Measurements from ENCODE around the gene NDST1. TPM values are rescaled to one million over a fixed set of nuclear protein-coding genes. Genes with fewer than 3 reads are reported as not detected.

Gene NDST1
- total RNA-seq, 1 donor from 2014 or later, result 321 TPM

GRCh38 chr5:150582241-150583109 is 74.5 kb downstream of the NDST1 start:
- H3K9ac ChIP-seq (ENCODE audit: low read length), result no peak overlapping the region
- no peaks in the 10 kb centered on the region for H3K79me2 ChIP-seq (ENCODE audit: insufficient read depth, low read length)
- no peak overlapping the region for H3K27ac Mint-ChIP-seq (ENCODE audit: unreplicated experiment)
- TF ChIP-seq CTCF (IDR thresholded peaks at IDR 0.05; ENCODE audit: insufficient read depth, low read depth, low read length), result no peak
- TF ChIP-seq EZH2 (IDR thresholded peaks at IDR 0.05; ENCODE audit: insufficient read depth, low read length), result no peak
- no peak overlapping the region for H3K4me3 Mint-ChIP-seq (ENCODE audit: unreplicated experiment)
- H3K27ac ChIP-seq (ENCODE audit: low read depth, low read length), result no peak overlapping the region
- H3K36me3 Mint-ChIP-seq (ENCODE audit: low read depth, unreplicated experiment), result peaks cover 4% of the 10 kb centered on the region
- no peak overlapping the region for H3K4me3 ChIP-seq (ENCODE audit: insufficient read depth, low read depth, low read length)
- no peak overlapping the region for H2AFZ ChIP-seq (ENCODE audit: low read depth, low read length)
- H3K27me3 ChIP-seq (ENCODE audit: insufficient read depth, low read length), result no peaks in the 10 kb centered on the region
- peaks cover 7% of the 10 kb centered on the region for H3K4me1 Mint-ChIP-seq (ENCODE audit: low read depth, unreplicated experiment)
- H3K4me1 ChIP-seq (ENCODE audit: insufficient read depth, low read length), result peaks cover 13% of the 10 kb centered on the region
- H3K9me3 ChIP-seq (ENCODE audit: insufficient read depth, low read depth, low read length), result no peaks in the 10 kb centered on the region
- H3K27me3 Mint-ChIP-seq (ENCODE audit: low read depth, unreplicated experiment), result peaks cover 24% of the 10 kb centered on the region
- peak overlapping the region; percentile 46 for H3K4me2 ChIP-seq (ENCODE audit: low read length)
- H4K20me1 ChIP-seq (ENCODE audit: insufficient read depth, low read length), result no peaks in the 10 kb centered on the region
- FAIRE-seq (no peak), DNase-seq (ENCODE audit: low read depth) (peak; percentile 81)
- H3K9me3 Mint-ChIP-seq (ENCODE audit: unreplicated experiment), result peaks cover 2% of the 10 kb centered on the region
- H3K36me3 ChIP-seq (ENCODE audit: insufficient read depth, low read length), result no peaks in the 10 kb centered on the region

DNA sequence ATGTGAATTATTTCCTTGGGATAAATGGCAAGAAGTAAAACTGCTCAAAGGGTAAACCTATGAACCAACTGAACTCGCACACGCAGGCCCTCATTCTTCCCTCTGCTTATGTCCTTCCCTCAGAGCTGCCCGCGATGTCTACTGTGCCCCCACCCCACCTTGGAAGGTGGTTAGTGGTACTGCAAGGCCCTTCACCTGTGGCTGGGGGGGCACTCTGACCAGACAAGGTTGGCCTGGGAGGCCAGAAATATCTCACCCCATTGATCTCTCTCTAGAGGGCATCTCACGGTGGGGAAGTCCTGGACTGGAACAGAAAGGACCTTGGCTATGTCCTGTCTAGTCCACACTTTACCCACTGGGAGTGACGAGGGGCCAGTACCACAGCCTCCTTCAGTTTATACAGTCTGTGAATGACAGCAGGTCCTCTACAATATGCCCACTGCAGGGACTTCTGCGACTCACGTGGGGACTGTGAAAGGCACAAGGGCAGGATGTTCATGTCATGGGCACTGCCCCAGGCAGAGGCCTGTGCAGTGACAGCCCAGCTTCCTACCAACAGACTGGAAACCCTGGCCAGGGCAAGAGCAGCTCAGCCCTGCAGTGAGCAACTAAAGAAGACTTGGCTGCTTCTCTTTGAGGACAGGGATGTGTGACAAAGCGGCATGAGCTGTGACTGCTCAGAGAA is 75.8 kb downstream of the NDST1 start:
- H3K4me3 ChIP-seq (ENCODE audit: insufficient read depth, low read depth, low read length), result no peak overlapping the region
- TF ChIP-seq CTCF (IDR thresholded peaks at IDR 0.05; ENCODE audit: insufficient read depth, low read depth, low read length) (no peak), EZH2 (IDR thresholded peaks at IDR 0.05; ENCODE audit: insufficient read depth, low read length) (no peak)
- no peaks in the 10 kb centered on the region for H3K36me3 ChIP-seq (ENCODE audit: insufficient read depth, low read length)
- no peak overlapping the region for H3K27ac Mint-ChIP-seq (ENCODE audit: unreplicated experiment)
- H3K79me2 ChIP-seq (ENCODE audit: insufficient read depth, low read length), result no peaks in the 10 kb centered on the region
- no peak overlapping the region for H3K9ac ChIP-seq (ENCODE audit: low read length)
- no peaks in the 10 kb centered on the region for H3K9me3 ChIP-seq (ENCODE audit: insufficient read depth, low read depth, low read length)
- no peak overlapping the region for H3K4me2 ChIP-seq (ENCODE audit: low read length)
- no peaks in the 10 kb centered on the region for H4K20me1 ChIP-seq (ENCODE audit: insufficient read depth, low read length)
- H3K4me1 Mint-ChIP-seq (ENCODE audit: low read depth, unreplicated experiment), result peaks cover 7% of the 10 kb centered on the region
- peaks cover 20% of the 10 kb centered on the region for H3K27me3 Mint-ChIP-seq (ENCODE audit: low read depth, unreplicated experiment)
- no peak overlapping the region for H3K4me3 Mint-ChIP-seq (ENCODE audit: unreplicated experiment)
- peaks cover 2% of the 10 kb centered on the region for H3K9me3 Mint-ChIP-seq (ENCODE audit: unreplicated experiment)
- H3K36me3 Mint-ChIP-seq (ENCODE audit: low read depth, unreplicated experiment), result peaks cover 4% of the 10 kb centered on the region
- H2AFZ ChIP-seq (ENCODE audit: low read depth, low read length), result no peak overlapping the region
- H3K27ac ChIP-seq (ENCODE audit: low read depth, low read length), result no peak overlapping the region
- no peaks in the 10 kb centered on the region for H3K27me3 ChIP-seq (ENCODE audit: insufficient read depth, low read length)
- DNase-seq (ENCODE audit: low read depth) (no peak), FAIRE-seq (no peak)
- H3K4me1 ChIP-seq (ENCODE audit: insufficient read depth, low read length), result peaks cover 19% of the 10 kb centered on the region

Data from astrocyte (in vitro differentiated cells and primary cell).